Erythroblast (primary cell): ENCODE data around the gene TMEM131L.
"Not testable (repeated sequence)": the region's sequence is repeated elsewhere in the genome, so short reads cannot be mapped to it uniquely, and the experiment has no call there.

ENCODE experiments used
- GATA1 ChIP-seq: IDR thresholded peaks from 2 replicates; pipeline ENCODE4 v1.6.1; 2011; ENCODE audit warnings: low read depth, mild to moderate bottlenecking, control low read depth, low read length, moderate library complexity
- POLR2A ChIP-seq: IDR thresholded peaks from 2 replicates; pipeline ENCODE4 v1.6.1; 2011; ENCODE audit warnings: mild to moderate bottlenecking, low read length

DNA sequence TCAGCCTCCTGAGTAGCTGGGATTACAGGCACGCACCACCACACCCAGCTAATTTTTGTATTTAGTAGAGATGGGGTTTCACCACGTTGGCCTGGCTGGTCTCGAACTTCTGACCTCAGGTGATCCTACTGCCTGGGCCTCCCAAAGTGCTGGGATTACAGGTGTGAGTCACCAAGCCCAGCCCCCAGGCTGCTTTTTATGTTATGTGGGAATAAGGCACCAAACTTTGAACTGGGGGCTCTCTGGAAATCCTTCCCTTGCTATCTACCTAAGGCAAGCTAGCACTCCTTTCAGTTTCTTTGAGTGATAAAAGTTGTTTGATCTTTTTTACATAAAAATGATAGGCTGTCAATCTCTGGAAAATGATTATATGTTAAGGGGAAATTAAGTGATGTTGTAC lies 101.5 kb downstream of the TMEM131L start:
- TF ChIP-seq POLR2A, GATA1: not testable (repeated sequence)
